K562 (cell line): ENCODE results near the gene ICOSLG. TPM values are rescaled to one million over a fixed set of nuclear protein-coding genes. Genes with fewer than 3 reads are reported as not detected.
A peak's percentile ranks its signal among the peaks of the same experiment; 100 is the strongest.

ENCODE experiments used
- ATAC-seq: fragments of 200-7000 bp; cut with Tn5 transposase; 3 replicates; pipeline ENCODE4 v1.9.1; 2020; ENCODE audit warnings: moderate library complexity
- BruUV-seq: library from RNA; stranded (reverse); fragments of 400-500 nt; replicated peaks from 2 replicates; lab custom pipeline; 2021; lab: Mats Ljungman, UMichigan
- CTCF ChIA-PET: fragments of 300-600 bp; formaldehyde crosslinking; extraction: SDS; loops from one replicate; lab custom pipeline; 2021; ENCODE audit warnings: low intra/inter-chr PET ratio; lab: Yijun Ruan, JAX
- POLR2A ChIA-PET: fragments of 300-600, 350-650 bp; sonication (Branson Sonifier 250); formaldehyde crosslinking; extraction: SDS; loops from one replicate; lab custom pipeline; 2021; ENCODE audit warnings: antibody characterized with exemption, inconsistent platforms; lab: Yijun Ruan, JAX
- DNase-seq, 4 experiments: peaks; one replicate each; pipeline versions ENCODE4 v3.0.0 to v3.0.0-alpha.2; 2011 to 2018; ENCODE audit warnings: low spot score in 3 of 4, mixed read lengths in 3 of 4; ENCODE audit errors: extremely low read depth in 1 of 4
- FAIRE-seq: peaks from 2 replicates; lab custom pipeline; 2011; peaks lifted over from hg19 to GRCh38; lab: Jason Lieb, UNC
- H2AFZ ChIP-seq: 2 replicates; pipeline ENCODE4 v1.6.0; 2011; ENCODE audit warnings: low read depth, low read length, control low read depth, inconsistent platforms
- H3K27ac ChIP-seq: fragments of 200-600 bp; 3 replicates; pipeline ENCODE4 v1.8.0; 2011; ENCODE audit warnings: low read depth, mild to moderate bottlenecking, control low read depth, inconsistent platforms, low read length, moderate library complexity, mixed read lengths; ENCODE audit errors: extremely low read depth
- H3K27me3 ChIP-seq, 2 experiments: fragments of 300-600 bp in 1 of 2; 2 replicates in 1 of 2; 3 replicates in 1 of 2; pipeline versions ENCODE4 v1.6.0 to v1.8.0; 2011; ENCODE audit warnings: inconsistent platforms in 2 of 2, low read length in 2 of 2, mild to moderate bottlenecking in 1 of 2, mixed read lengths in 1 of 2, moderate library complexity in 1 of 2; ENCODE audit not compliant: control insufficient read depth in 2 of 2, insufficient read depth in 2 of 2
- H3K36me3 ChIP-seq: fragments of 300-600 bp; 3 replicates; pipeline ENCODE4 v1.8.0; 2011; ENCODE audit warnings: mild to moderate bottlenecking, low read length, inconsistent platforms; ENCODE audit not compliant: control insufficient read depth, insufficient read depth
- H3K4me1 ChIP-seq, 2 experiments: fragments of 200-600 bp in 1 of 2; replicated peaks in 1 of 2; 2 replicates in 1 of 2; 3 replicates in 1 of 2; pipeline versions ENCODE4 v1.5.1 to v1.8.0; 2011; ENCODE audit warnings: inconsistent platforms in 2 of 2, low read length in 2 of 2, mild to moderate bottlenecking in 1 of 2, mixed read lengths in 1 of 2, moderate library complexity in 1 of 2; ENCODE audit not compliant: control insufficient read depth in 2 of 2, insufficient read depth in 2 of 2
- H3K4me2 ChIP-seq: 2 replicates; pipeline ENCODE4 v1.6.1; 2011; ENCODE audit warnings: low read length, control low read depth, inconsistent platforms, mixed read lengths; ENCODE audit not compliant: insufficient read depth
- H3K4me3 ChIP-seq: fragments of 200-600 bp; sonication (generic), shearing (Covaris generic); 2 replicates; pipeline ENCODE4 v1.5.1; 2016; ENCODE audit warnings: control low read depth, inconsistent platforms
- H3K79me2 ChIP-seq: fragments of 200-600 bp; 3 replicates; pipeline ENCODE4 v1.8.0; 2011; ENCODE audit warnings: low read length, inconsistent platforms; ENCODE audit not compliant: control insufficient read depth, insufficient read depth
- H3K9ac ChIP-seq, 2 experiments: 2 replicates each; pipeline versions ENCODE4 v1.6.0 to v1.6.1; 2011; ENCODE audit warnings: low read depth in 2 of 2, low read length in 2 of 2, control low read depth in 1 of 2, inconsistent platforms in 1 of 2, mild to moderate bottlenecking in 1 of 2, mixed read lengths in 1 of 2; ENCODE audit not compliant: insufficient read depth in 1 of 2
- H3K9me1 ChIP-seq: one replicate; pipeline ENCODE4 v1.6.0; 2011; ENCODE audit warnings: inconsistent platforms, mild to moderate bottlenecking, low read length, moderate library complexity; ENCODE audit not compliant: control insufficient read depth, insufficient read depth
- H3K9me3 ChIP-seq: replicated peaks from 2 replicates; pipeline ENCODE4 v1.5.1; 2011; ENCODE audit warnings: low read depth, low read length, inconsistent platforms; ENCODE audit not compliant: control insufficient read depth, insufficient read depth
- H4K20me1 ChIP-seq: replicated peaks from 2 replicates; pipeline ENCODE4 v1.6.1; 2011; ENCODE audit warnings: low read length, inconsistent platforms, mixed read lengths; ENCODE audit not compliant: control insufficient read depth, insufficient read depth
- ASH1L ChIP-seq: fragments of 450-650 bp; IDR thresholded peaks from 2 replicates; pipeline ENCODE4 v1.6.1; 2018; ENCODE audit warnings: borderline replicate concordance, mild to moderate bottlenecking, low read depth; ENCODE audit not compliant: partially characterized antibody
- CBX3 ChIP-seq, 2 experiments: IDR thresholded peaks; 1 replicate in 1 of 2; 2 replicates in 1 of 2; pipeline ENCODE4 v1.6.1; 2012; ENCODE audit warnings: inconsistent platforms in 2 of 2, low read length in 2 of 2, borderline replicate concordance in 1 of 2, control low read depth in 1 of 2
- CEBPG ChIP-seq, 3 experiments: fragments of 200-800 bp in 1 of 3; sonication (Bioruptor generic) in 1 of 3; sonication (generic) in 1 of 3; formaldehyde crosslinking in 1 of 3; IDR thresholded peaks in 2 of 3; conservative IDR thresholded peaks in 1 of 3; 2 replicates each; pipeline versions ENCODE4 v1.6.1 to v1.8.0; 2016 to 2022; ENCODE audit warnings: missing compliant biosample characterization in 2 of 3, missing genetic modification characterization in 2 of 3, mild to moderate bottlenecking in 1 of 3, missing genetic modification reagents in 1 of 3
- EZH2 ChIP-seq: IDR thresholded peaks from 2 replicates; pipeline ENCODE4 v1.6.1; 2012; ENCODE audit warnings: low read depth, mild to moderate bottlenecking, inconsistent platforms, low read length, borderline replicate concordance
- SRSF9 ChIP-seq: fragments of 200-400 bp; formaldehyde crosslinking; IDR thresholded peaks from 2 replicates; pipeline ENCODE4 v1.6.1; 2017; ENCODE audit warnings: low read depth, low read length, borderline replicate concordance
- ZNF347 ChIP-seq: fragments of 450-650 bp; formaldehyde crosslinking; IDR thresholded peaks from 2 replicates; pipeline ENCODE4 v1.4.0; 2020; ENCODE audit warnings: low read depth, mild to moderate bottlenecking, moderate library complexity
- ZNF696 ChIP-seq: fragments of 250-450 bp; sonication (Bioruptor Pico); conservative IDR thresholded peaks from 2 replicates; pipeline ENCODE4 v1.4.0; 2020; ENCODE audit warnings: mild to moderate bottlenecking, moderate library complexity
- WGBS: fragments of 100-300 bp; shearing (Covaris generic); methylation state at CpG from one replicate; pipeline ENCODE4 v1.1.6; 2016; ENCODE audit warnings: low coverage, mixed read lengths; ENCODE audit not compliant: insufficient coverage; ENCODE audit errors: missing lambda C conversion rate; 5-methylcytosine and 5-hydroxymethylcytosine counted together
- in situ Hi-C: fragments of 300-500 bp; cut with MboI; formaldehyde crosslinking; loops from 4 replicates; pipeline ENCODE4 v1.15.0; 2018; ENCODE audit warnings: inconsistent platforms, mixed read lengths
- intact Hi-C: fragments of 100-400 bp; cut with micrococcal nuclease; formaldehyde crosslinking; loops from 2 replicates; pipeline ENCODE4 v1.14.2; 2022
- polyA plus RNA-seq, 8 experiments: library from polyadenylated mRNA; depleted of rRNA in 4 of 8; stranded (reverse) in 5 of 8; unstranded in 3 of 8; fragments of >200 nt; fragmentation: Nextera tagmentation in 2 of 8; fragmentation: Illumina TruSeq in 1 of 8; extraction: Ambion mirVana in 2 of 8; extraction: Trizol in 1 of 8; gene quantifications; 2 replicates each; pipeline versions ENCODE4 v1.2.1 to v1.2.3, GENCODE V29; 2011 to 2014; ENCODE audit warnings: inconsistent platforms in 1 of 8, missing spikeins in 1 of 8
- total RNA-seq, 7 experiments: library from RNA; depleted of rRNA in 6 of 7; stranded (reverse); fragments of >200 nt in 6 of 7; fragmentation: Illumina TruSeq in 2 of 7; extraction: Trizol in 2 of 7; gene quantifications; 2 replicates each; pipeline versions ENCODE4 v1.2.1 to v1.2.3, GENCODE V29; 2011 to 2021; ENCODE audit warnings: low replicate concordance in 1 of 7
- TF ChIP-seq, protein P1 (sequence below): sonication (generic); formaldehyde crosslinking; IDR thresholded peaks from 2 replicates; pipeline ENCODE4 v1.8.0; 2022; ENCODE audit warnings: missing genetic modification reagents, mild to moderate bottlenecking, borderline replicate concordance

The ICOSLG gene
- total and polyA plus RNA-seq, 9 of the 15 experiments (the other 6 are each of a cell fraction or from before 2014, with no cell fraction given): 0.01 to 1.4 (median 0.15) TPM

DNA sequence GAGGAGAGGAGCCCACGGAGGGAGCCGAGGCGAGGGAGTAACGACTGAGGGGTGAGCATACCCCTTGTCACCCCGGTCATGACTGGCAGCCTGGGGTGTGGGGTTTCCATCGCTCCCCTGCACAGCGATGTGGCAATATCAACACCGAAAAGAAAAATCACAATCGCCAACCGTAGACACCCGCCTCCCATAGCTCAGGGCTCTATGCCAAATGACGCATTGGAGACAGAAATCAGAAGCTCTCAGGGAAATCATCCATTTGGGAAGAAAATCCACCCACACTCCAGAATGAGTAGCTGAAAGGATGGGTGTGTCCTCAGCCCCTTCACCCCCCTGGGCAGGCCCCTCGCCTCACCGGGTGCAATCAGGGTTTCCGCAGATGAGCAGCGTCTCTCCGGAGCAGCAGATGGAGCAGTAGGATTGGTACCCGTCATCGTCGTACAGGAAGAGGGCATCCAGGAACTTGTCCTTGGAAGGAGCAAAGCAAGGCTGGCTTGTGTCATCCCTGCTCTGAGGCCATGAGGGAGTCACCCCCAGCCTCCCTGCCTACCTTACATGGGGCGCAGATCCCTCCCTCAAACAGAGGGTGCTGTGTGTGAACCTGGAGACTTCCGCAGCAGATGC, 18.5 kb upstream of the ICOSLG start (continued):
- TF ChIP-seq CEBPG (CRISPR knock-in tag; IDR thresholded peaks at IDR 0.05) (no peak), CEBPG (tag; conservative IDR thresholded peaks at IDR 0.05 in 1 of 2, IDR thresholded peaks at IDR 0.05 in 1 of 2) (peak in 1 of 2 experiments; percentile 58; a peak in 2 of 4 replicates), ASH1L (no peak), SRSF9 (no peak), ZNF696 (no peak), CBX3 (IDR thresholded peaks at IDR 0.05; ENCODE audit: borderline replicate concordance in 1 of 2, low read length in 2 of 2) (no peak)
- TF ChIP-seq, protein P1, sequence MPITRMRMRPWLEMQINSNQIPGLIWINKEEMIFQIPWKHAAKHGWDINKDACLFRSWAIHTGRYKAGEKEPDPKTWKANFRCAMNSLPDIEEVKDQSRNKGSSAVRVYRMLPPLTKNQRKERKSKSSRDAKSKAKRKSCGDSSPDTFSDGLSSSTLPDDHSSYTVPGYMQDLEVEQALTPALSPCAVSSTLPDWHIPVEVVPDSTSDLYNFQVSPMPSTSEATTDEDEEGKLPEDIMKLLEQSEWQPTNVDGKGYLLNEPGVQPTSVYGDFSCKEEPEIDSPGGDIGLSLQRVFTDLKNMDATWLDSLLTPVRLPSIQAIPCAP (CRISPR knock-in tag): no peak

GRCh38 chr21:44258056-44258725, 17.4 kb upstream of the ICOSLG start:
- DNase-seq: no peak
- ATAC-seq: no peak; the same call in 2 of the 3 replicates
- H3K9ac ChIP-seq: no peak overlapping the region; a peak in 1 of 4 replicates
- H3K9me3 ChIP-seq: no peaks in the 10 kb centered on the region
- H3K9me1 ChIP-seq: no peaks in the 10 kb centered on the region
- no peak overlapping the region for H3K4me3 ChIP-seq
- in situ Hi-C loops (no loop called here), intact Hi-C loops (no loop called here)
- no peak overlapping the region for H2AFZ ChIP-seq
- FAIRE-seq: no peak
- WGBS: 8% methylated on average over 34 of the region's 34 CpGs
- H3K79me2 ChIP-seq: no peaks in the 10 kb centered on the region
- no TSS peak for BruUV-seq
- H3K4me1 ChIP-seq: peaks cover 0 to 26% of the 10 kb centered on the region in 2 experiments; a peak in 2 of 5 replicates
- CTCF ChIA-PET: no interaction called here
- POLR2A ChIA-PET: interaction anchor here (1.3 kb wide), 1 partner anchor 10 kb away, joined by 6 read pairs; no protein-coding TSS in a partner anchor
- H3K27ac ChIP-seq: no peak overlapping the region
- H4K20me1 ChIP-seq: peaks cover 6% of the 10 kb centered on the region; the same call in 1 of the 2 replicates
- H3K4me2 ChIP-seq: no peak overlapping the region
- TF ChIP-seq EZH2: 0 out of 2 replicates have a peak, but pooled peaks have one; percentile 36
- no peak for TF ChIP-seq ZNF347 (CRISPR knock-in tag)
- no peaks in the 10 kb centered on the region for H3K36me3 ChIP-seq
- H3K27me3 ChIP-seq: peaks cover 38 to 69% of the 10 kb centered on the region in 2 experiments
